Measurements from ENCODE around the gene MYO5B. TPM values are rescaled to one million over a fixed set of nuclear protein-coding genes. Genes with fewer than 3 reads are reported as not detected.
A peak's percentile ranks its signal among the peaks of the same experiment; 100 is the strongest.

Gene MYO5B
- total and polyA plus RNA-seq, 4 donors: 5.4 to 23.4 (median 11.4) TPM

GRCh38 chr18:50057009-50057408 is 137.9 kb downstream of the MYO5B start:
- Histone ChIP-seq H3K36me3 (ENCODE audit: control insufficient read depth in 4 of 4, insufficient read depth in 3 of 4, low read depth in 1 of 4, low read length in 3 of 4) (no peaks in the 10 kb centered on the region), H3K4me3 (ENCODE audit: low read depth in 1 of 3, low read length in 3 of 3) (no peak overlapping the region), H3K9me3 (ENCODE audit: control insufficient read depth in 4 of 4, low read length in 3 of 4) (no peaks in the 10 kb centered on the region), H3K27me3 (ENCODE audit: control insufficient read depth in 4 of 4, insufficient read depth in 4 of 4, low read length in 3 of 4) (no peaks in the 10 kb centered on the region), H3K4me1 (ENCODE audit: control insufficient read depth in 4 of 4, insufficient read depth in 4 of 4, low read length in 3 of 4) (peaks cover 1 to 10% (median 5%) of the 10 kb centered on the region in 4 donors), H3K9ac (ENCODE audit: low read depth in 1 of 2, low read length in 2 of 2) (no peak overlapping the region), H3K27ac (ENCODE audit: low read depth in 1 of 2, low read length in 2 of 2) (no peak overlapping the region)
- DNase-seq (ENCODE audit: low spot score): no peak
- TF ChIP-seq HNF4G (IDR thresholded peaks at IDR 0.05): no peak
- no peak for TF ChIP-seq RXRA (IDR thresholded peaks at IDR 0.05)
- peak in 1 of 2 donors; percentile 28 for TF ChIP-seq RAD21 (IDR thresholded peaks at IDR 0.05)
- TF ChIP-seq, protein P1, sequence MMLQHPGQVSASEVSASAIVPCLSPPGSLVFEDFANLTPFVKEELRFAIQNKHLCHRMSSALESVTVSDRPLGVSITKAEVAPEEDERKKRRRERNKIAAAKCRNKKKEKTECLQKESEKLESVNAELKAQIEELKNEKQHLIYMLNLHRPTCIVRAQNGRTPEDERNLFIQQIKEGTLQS (IDR thresholded peaks at IDR 0.05): no peak
- TF ChIP-seq, protein P2, sequence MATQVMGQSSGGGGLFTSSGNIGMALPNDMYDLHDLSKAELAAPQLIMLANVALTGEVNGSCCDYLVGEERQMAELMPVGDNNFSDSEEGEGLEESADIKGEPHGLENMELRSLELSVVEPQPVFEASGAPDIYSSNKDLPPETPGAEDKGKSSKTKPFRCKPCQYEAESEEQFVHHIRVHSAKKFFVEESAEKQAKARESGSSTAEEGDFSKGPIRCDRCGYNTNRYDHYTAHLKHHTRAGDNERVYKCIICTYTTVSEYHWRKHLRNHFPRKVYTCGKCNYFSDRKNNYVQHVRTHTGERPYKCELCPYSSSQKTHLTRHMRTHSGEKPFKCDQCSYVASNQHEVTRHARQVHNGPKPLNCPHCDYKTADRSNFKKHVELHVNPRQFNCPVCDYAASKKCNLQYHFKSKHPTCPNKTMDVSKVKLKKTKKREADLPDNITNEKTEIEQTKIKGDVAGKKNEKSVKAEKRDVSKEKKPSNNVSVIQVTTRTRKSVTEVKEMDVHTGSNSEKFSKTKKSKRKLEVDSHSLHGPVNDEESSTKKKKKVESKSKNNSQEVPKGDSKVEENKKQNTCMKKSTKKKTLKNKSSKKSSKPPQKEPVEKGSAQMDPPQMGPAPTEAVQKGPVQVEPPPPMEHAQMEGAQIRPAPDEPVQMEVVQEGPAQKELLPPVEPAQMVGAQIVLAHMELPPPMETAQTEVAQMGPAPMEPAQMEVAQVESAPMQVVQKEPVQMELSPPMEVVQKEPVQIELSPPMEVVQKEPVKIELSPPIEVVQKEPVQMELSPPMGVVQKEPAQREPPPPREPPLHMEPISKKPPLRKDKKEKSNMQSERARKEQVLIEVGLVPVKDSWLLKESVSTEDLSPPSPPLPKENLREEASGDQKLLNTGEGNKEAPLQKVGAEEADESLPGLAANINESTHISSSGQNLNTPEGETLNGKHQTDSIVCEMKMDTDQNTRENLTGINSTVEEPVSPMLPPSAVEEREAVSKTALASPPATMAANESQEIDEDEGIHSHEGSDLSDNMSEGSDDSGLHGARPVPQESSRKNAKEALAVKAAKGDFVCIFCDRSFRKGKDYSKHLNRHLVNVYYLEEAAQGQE (IDR thresholded peaks at IDR 0.05): no peak
- no peak for TF ChIP-seq SP1 (IDR thresholded peaks at IDR 0.05)

GRCh38 chr18:50056185-50056584 is 138.8 kb downstream of the MYO5B start:
- Histone ChIP-seq H3K27me3 (ENCODE audit: control insufficient read depth in 4 of 4, insufficient read depth in 4 of 4, low read length in 3 of 4) (no peaks in the 10 kb centered on the region), H3K4me3 (ENCODE audit: low read depth in 1 of 3, low read length in 3 of 3) (no peak overlapping the region), H3K27ac (ENCODE audit: low read depth in 1 of 2, low read length in 2 of 2) (no peak overlapping the region), H3K4me1 (ENCODE audit: control insufficient read depth in 4 of 4, insufficient read depth in 4 of 4, low read length in 3 of 4) (peaks cover 1 to 10% (median 5%) of the 10 kb centered on the region in 4 donors), H3K36me3 (ENCODE audit: control insufficient read depth in 4 of 4, insufficient read depth in 3 of 4, low read depth in 1 of 4, low read length in 3 of 4) (no peaks in the 10 kb centered on the region), H3K9ac (ENCODE audit: low read depth in 1 of 2, low read length in 2 of 2) (no peak overlapping the region), H3K9me3 (ENCODE audit: control insufficient read depth in 4 of 4, low read length in 3 of 4) (no peaks in the 10 kb centered on the region)
- TF ChIP-seq TAF1 (conservative IDR thresholded peaks at IDR 0.05) (no peak), HNF4A (conservative IDR thresholded peaks at IDR 0.05) (no peak), ZBTB33 (IDR thresholded peaks at IDR 0.05) (no peak), JUND (IDR thresholded peaks at IDR 0.05) (no peak), RAD21 (IDR thresholded peaks at IDR 0.05) (no peak), EGR1 (IDR thresholded peaks at IDR 0.05; ENCODE audit: low read depth in 2 of 2) (no peak), YY1 (IDR thresholded peaks at IDR 0.05) (no peak), FOXA2 (IDR thresholded peaks at IDR 0.05) (no peak), GABPA (IDR thresholded peaks at IDR 0.05 in 1 of 2, conservative IDR thresholded peaks at IDR 0.05 in 1 of 2) (no peak), CTCF (IDR thresholded peaks at IDR 0.05; ENCODE audit: low read depth, low read length, missing input control) (no peak), RXRA (IDR thresholded peaks at IDR 0.05) (no peak)
- TF ChIP-seq, protein P1 (IDR thresholded peaks at IDR 0.05): no peak
- TF ChIP-seq, protein P3, sequence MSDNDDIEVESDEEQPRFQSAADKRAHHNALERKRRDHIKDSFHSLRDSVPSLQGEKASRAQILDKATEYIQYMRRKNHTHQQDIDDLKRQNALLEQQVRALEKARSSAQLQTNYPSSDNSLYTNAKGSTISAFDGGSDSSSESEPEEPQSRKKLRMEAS (IDR thresholded peaks at IDR 0.05): no peak
- TF ChIP-seq, protein P2 (IDR thresholded peaks at IDR 0.05): no peak
- WGBS: 100% methylated on average over 1 of the region's 1 CpG
- DNase-seq (ENCODE audit: low spot score): no peak

Measured in liver (tissue), 9 donors.